Fibroblast of the conjunctiva (primary cell): ENCODE measurements around the gene AMZ2.
"Not testable (repeated sequence)": the region's sequence is repeated elsewhere in the genome, so short reads cannot be mapped to it uniquely, and the experiment has no call there.

Experiments
- DNase-seq: peaks from one replicate; pipeline ENCODE4 v3.0.0-alpha.2; 2010; ENCODE audit warnings: low read depth

Gene AMZ2

DNA sequence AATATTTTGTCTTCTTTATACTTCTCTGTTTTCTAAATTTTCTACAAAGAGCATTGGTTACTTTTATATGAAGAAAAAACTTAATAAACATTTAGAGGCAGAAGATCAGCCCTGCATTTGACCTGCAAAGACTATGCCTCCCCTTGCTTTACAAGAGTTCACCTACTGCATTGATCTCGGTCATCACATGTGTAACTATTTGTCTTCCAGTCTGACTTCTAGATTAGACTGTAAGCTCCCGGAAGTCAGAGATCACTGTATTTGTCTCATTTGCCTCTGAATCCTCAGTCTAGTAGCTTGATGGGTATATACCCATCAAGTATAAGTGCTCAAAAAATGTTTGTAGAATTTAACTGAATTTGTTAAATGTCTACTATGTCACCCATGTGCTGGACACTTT is 27.7 kb upstream of the AMZ2 start:
- DNase-seq = not testable (repeated sequence)

DNA sequence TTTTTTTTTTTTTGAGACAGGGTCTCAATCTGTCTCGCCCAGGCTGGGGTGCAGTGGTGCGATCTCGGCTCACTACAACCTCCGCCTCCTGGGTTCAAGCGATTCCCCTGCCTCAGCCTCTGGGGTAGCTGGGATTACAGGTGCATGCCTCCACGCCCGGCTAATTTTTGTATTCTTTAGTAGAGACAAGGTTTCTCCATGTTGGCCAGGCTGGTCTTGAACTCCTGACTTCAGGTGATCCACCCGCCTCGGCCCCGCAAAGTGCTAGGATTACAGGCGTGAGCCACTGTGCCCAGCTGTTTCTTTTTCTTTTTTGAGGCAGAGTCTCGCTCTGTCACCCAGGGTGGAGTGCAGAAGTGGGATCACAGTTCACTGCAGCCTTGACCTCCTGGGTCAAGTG is 27.1 kb upstream of the AMZ2 start:
- not testable (repeated sequence) for DNase-seq

DNA sequence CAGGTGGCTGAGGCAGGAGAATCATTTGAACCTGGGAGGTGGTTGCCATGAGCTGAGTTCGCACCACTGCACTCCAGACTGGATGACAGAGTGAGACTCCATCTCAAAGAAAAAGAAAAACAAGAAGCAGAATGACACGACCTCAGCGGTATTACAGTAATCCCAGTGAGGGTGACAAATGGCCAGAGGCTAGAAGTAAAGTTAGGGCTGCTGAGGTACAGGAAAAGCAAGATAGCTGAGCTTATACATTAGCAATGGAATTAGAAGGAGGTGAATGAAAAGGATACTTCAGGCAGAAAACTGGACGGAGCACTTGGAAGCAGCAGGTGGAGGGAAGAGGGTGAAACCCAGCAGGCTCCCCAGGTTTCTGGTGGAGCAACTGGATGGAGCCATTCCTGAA is 26.1 kb upstream of the AMZ2 start:
- no peak for DNase-seq

DNA sequence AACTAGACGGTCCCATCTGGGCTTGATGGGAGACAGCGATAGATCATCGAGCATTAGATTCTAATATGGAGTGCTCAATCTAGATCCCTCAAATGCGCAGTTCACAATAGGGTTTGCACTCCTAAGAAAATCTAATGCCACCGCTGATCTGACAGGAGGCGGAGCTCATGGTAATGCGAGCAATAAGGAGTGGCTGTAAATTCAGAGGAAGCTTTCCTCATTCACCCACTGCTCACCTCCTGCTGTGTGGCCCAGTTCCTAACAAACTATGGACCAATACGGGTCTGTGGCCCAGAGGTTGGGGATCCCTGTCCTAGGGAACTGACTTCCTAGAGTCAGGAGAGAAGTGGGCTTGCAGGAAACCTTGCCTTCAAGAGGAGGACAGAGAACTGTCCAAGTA is 25.2 kb upstream of the AMZ2 start:
- DNase-seq = no peak

DNA sequence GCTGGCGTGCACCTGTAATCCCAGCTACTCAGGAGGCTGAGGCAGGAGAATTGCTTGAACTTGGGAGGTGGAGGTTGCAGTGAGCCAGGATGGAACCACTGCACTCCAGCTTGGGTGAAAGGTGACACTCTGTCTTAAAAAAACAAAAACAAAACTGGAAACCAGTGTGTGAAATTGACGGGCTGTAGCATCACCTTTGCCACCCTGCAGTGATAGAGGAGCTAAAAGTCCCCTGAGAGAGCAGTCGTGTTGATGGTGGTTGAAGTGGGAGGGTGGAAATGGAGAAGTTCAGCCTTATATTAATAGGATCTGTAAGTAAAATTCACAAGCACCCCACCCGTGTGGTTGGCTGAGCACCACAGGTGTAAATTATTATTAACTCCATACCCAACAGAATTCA is 22.8 kb upstream of the AMZ2 start:
- DNase-seq = not testable (repeated sequence)

DNA sequence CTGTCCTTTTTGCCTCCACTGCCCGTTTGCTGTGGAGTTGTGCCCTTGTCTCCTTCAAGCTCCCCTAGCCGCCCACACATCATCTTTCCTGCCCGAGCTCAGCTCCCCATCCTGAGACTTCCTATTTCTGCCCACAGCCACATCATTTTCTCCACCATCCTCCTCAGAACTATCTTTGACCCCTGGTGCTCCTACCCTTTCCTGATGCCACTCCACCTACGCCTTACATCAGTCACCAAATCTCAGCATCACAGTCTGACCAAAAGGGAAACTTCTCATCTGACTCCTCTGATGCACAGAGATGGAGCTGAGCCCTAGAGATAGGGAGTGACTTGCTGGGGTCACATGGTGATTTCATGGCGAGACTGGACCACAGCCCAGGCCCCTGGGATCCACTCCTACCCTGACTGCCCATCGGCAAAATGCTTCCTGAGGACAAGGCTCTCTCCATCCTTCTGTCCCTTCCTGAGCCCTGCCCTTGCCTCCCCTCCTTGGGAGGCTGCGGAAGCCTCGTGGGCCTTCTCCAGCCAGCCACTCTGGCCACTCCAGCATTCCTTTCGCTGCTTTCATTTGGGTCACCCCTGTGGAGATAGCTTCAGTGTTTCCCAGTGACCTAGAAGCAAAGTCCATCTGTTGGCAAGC is 19.7 kb upstream of the AMZ2 start:
- not testable (repeated sequence) for DNase-seq

DNA sequence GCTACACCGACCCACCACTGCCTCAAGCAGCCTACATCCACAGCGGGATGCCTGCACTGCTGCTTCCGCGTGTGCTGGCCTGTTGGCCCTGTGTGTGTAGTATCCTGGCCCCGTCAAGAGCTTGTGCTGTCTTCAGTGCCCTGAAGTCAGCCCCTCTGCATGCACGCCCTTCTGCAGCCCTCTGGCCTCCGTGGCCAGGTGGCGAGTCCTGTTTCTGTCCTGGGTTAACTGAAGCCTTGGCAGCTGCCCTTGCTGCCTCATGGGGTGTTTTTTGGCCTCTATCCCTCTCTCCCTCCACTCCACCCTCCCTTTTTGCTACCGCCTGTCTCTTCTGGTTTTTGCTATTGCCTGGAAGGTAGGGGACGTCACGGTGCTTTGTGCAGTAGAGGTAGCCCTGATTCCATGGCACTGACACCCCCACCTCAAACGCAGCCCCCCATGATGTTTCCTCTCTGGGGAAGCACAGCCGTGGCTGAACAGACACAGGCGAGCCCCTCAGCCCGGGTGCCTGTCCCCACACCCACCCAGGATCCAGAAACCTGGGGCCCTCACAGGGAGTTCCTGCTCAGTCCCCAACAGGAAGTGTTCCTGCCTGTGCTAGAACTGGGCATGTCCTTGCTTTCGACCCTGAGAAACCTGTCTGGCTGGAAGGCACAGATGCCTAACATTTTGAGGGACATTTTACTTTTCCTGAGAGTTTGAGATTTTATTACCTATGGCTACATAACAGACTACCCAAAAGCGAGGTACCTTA is 18.8 kb upstream of the AMZ2 start:
- no peak for DNase-seq

DNA sequence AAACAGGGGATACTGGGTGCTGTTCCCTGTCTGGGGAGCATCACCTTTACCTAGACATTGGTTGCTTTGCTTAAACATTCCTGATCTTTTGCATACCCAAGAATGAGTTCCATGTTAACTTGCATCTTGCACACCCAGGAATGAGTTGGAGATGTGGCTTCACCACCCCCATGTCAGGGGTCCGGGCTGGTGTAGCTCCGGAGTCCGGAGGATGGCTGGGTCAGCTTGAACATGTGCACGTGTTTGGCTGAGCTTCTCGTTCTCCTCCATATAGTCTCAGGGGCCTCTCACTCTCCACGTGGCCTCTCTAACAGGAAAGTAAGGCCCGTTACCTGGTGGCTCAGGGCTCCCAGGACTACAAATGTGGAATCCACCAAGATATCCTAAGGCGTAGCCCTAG is 18.2 kb upstream of the AMZ2 start:
- no peak for DNase-seq

DNA sequence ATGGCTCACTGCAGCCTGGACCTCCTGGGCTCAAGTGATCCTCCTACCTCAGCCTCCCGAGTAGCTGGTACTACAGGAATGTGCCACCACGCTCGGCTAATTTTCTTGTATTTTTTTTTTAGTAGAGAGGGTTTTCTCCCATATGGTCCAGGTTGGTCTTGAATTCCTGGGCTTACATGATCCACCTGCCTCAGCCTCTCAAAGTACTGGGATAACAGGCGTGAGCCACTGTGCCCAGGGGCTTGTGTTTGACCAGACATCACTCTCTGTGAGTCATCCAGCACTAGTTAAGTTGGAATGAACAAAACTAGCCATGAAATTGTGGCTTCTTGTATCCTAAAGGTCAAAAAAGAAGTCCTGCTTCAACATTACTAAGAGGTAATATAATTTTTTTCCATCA is 16.7 kb upstream of the AMZ2 start:
- DNase-seq = not testable (repeated sequence)

DNA sequence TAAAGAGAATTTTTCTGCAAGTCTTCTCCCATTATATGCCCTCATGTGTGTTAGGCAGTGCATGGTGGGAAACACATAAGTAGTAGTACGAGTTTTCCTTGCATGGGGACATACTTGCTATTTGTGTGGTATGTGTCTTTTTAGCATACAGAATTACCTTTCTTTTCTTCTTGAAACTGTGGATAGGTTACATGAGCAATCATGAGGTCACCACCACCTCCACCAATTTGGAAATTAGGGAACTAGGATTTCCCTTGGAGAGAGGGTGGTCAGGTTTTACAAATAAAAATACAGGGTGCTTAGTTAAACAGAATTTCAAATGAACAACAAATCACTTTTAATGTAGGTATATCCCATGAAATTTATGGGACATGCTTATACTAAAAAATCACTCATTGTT is 16.3 kb upstream of the AMZ2 start:
- DNase-seq = no peak

DNA sequence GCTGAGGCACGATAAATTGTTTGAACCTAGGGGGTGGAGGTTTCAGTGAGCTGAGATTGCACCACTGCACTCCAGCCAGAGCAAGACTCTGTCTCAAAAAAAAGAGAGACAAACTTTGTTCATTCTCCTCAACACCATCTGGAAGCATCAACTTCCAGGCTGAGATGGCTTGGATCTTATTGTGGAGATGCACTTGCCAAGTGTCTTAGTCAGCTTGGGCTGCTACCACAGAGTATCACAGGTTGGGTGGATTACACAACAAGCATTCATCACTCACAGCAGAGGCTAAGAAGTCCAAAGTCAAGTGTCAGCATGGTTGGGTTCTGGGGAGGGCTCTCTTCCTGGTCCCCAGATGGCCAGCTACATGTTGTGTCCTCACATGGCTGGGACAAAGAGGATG is 15.1 kb upstream of the AMZ2 start:
- DNase-seq = peak; percentile 14

DNA sequence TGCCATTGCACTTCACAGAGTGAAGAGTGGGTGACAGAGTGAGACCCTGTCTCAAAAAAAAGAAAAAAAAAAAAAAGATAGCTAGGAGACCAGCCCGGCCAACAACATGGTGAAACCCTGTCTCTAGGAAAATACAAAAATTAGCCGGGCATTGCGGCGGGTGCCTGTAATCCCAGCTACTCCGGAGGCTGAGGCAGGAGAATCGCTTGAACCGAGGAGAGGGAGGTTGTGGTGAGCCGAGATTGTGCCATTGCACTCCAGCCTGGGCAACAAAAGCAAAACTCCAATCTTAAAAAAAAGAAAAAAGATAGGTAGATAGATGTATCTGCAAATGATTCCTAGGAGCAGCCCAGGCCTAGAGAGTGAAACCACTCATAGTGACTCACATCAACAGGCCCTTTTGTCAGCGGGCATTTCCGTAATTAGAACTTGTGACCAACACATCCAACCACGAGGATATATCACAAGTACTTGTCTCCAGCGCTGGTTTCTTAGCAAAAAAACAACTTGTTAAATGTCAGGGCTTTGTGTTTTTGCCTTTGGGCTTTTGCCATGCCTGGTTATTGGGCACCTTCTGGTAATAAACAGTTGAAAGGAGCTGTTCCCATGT is 13.0 kb upstream of the AMZ2 start:
- peak; percentile 4 for DNase-seq

DNA sequence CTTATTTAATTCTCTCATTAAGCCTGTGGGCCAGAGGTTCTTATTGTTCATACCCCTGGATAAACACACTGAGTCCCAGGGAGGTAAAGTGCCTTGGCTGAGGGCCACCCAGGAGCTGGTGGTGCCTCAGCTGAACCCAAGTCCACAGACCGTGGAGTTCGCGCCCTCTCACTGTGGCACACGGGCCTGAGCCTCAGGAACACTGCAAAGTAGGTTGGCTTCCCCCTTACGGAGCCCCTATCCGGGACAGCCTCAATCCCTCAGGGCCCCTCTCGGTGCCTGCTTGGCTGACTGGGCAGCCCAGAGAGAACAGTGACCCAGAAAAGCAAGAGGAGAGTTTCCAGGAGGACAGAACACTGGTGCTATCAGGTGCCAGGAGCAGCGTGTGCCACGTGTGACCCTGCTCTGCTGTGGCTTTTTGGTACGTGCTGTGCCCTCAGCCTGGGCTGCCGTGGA is 12.5 kb upstream of the AMZ2 start:
- not testable (repeated sequence) for DNase-seq

DNA sequence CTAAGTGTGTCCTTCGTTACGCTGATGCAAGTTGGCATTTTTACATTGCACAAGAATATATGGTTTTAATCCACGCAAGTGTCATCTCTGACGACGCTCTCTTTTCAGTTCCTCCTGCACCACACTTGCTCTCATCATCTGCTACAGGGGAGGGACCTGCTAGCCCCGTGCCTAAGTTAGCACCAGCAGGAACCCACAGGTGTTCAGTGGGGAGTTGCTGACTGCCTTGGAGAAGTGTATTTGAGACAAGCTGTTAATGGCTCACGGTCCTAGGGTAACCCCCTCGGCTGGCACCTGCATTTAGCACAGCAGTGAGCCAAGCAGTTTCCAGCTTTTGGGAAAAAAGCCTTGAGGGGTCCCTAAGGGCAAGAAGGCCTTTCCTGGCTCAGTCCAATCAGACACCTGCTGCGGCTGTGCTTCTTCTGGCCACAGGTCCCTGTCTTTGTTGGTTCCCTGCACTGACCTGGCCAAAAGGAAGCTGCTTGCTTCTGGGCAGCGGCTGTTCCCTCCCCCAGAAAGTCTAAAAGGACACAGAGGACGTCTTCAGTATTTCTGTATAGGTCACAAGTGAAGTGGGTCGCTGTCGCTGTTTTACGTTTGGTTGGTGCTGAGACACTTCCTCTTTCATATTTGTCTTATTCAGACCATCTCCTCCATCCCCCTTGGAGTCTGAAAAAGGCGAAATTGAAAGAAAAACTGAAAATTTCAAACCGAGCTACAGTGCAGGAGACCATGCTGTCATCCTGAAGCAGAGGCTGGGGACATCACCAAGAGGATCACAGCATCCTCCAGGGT is 10.3 kb upstream of the AMZ2 start:
- DNase-seq = not testable (repeated sequence)

DNA sequence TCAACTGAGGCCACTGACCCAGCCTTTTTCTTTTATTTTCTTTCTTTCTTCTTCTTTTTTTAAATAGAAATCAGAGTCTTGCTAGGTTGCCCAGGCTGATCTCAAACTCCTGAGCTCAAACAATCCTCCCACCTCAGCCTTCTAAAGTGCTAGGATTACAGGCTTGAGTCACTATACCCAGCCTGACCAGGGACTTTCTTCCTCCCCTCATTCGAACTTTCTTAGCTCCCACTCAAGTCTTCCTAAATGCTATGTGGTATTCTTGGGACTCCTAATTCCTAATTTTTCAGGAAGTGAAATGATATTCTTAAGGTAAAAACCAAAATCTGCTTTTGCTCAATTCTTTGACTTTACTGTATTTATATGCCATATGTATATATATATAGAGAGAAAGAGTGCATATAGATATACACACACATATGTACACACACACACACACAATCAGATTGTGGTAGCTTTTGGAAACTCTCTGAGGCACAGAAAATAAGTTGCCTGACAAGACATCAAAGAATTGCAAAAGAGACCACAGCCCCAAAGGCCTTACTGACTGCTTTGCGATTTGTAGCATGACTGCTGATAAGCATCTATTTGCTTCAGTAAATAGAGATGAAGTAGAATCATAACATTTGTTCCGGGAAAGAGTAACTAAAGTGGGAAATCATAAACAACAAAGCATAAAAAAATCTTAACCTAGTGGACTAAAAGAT is 9.5 kb upstream of the AMZ2 start:
- DNase-seq = no peak

DNA sequence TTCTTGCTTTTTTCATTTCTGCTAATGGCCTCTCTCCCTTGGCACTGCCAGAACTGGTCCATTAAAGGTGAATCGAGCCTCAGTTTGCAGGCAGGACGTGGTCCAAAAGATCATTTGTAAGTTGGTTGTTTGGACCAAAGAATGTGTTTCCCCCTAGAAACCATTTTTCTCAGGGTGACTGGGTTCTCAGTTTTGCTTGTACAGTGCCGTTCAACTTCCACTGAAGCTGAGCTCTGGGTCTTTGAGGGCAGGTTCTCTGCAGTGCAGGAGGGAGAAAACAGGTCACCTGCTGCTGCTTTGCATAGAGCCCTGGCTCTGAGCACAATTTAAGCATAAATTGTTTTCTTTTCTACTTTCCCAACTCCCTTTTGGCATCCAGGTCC is 9.0 kb upstream of the AMZ2 start:
- DNase-seq = no peak

DNA sequence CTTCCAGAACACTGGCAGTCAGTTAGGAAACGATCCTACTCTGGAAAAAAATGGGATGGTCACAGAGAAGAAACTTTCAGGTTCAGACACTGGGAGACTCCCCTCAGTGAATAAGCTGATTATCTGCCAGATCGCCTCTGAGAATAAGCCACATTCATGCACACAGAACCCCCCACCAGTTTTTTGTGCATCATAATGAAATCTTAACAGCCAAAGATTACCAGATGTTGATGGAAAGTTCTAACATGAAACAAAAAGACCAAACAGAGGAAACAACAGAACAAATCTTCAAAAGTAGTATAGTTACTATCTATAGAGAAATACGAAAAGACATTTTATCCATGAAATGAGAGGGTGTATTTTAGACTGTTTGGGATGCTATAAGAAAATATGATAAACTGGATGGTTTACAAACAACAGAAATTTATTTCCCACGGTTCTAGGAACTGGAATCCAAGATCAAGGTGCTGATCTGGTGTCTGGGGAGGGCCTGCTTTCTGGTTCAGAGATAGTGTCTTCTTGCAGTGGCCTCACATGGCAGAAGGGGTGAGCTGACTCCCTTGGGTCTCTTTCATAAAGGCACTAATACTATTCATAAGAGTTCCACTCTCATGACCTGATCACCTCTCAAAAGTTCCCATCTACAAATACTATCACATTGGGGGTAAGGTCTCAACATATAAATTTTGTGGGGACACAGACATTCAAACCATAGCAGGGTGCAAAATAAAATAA is 8.0 kb upstream of the AMZ2 start:
- no peak for DNase-seq

DNA sequence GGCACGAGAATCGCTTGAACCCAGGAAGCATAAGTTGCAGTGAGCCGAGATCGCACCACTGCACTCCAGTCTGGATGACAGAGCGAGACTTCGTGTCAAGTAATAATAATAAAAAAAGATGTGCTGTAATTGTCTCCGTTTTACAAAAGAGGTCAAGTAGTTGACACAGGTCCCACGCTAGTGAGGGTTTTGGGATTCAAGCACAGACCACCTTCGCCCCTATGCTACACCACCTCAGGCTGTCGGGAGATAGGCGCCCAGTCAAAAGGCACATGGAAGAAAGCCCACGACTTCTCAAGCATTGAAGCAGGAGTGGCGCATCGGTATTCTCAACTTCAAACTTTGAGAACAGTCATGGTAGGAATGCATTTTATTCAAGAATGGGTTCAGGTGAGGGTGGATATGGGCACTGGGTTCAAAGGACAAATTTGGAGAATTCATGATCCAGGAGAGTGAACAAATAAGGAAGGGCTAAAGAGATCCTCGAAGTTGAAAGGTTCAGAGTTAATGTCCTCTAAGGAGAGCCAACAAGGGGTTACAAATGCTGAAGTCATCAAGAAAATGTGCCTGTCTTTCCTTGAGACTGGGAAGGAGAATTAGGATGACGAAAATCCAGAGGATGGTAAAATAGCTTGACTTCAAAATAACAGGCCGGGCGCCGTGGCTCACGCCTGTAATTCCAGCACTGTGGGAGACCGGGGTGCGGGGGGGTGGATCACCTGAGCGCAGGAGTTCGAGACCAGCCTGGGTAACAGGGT is 1.4 kb upstream of the AMZ2 start:
- no peak for DNase-seq

DNA sequence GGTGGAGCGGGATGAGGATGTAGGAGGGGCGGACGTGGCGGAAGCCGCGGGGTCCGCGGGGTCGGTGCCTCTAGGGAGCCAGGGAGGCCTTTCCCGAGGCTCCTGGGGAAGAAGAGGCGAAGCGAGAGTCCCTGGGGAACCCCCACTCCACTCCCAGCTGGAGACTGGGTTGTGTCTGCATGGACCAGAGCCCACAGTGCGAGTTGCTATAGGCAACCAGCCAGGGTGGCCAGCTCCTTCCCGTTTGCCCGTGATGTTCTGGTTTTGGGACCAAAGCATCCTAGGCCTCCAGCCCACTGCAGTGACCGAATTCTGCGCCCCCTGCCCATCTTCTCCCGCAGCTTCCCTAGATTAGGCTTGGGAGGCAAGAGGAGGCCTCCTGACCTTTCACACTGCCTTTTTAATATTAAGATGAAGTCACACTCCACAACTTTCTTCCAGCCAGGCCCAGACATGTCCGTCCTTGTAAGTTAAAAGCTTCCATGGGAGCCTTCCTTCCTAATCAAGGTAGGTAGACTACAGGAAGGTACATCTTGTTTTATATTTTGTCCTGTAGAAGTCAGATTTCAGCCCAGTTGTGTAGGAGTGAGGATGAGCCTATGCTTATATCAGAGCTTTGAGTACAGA is 469 bp downstream of the AMZ2 start:
- peak; percentile 64 for DNase-seq

DNA sequence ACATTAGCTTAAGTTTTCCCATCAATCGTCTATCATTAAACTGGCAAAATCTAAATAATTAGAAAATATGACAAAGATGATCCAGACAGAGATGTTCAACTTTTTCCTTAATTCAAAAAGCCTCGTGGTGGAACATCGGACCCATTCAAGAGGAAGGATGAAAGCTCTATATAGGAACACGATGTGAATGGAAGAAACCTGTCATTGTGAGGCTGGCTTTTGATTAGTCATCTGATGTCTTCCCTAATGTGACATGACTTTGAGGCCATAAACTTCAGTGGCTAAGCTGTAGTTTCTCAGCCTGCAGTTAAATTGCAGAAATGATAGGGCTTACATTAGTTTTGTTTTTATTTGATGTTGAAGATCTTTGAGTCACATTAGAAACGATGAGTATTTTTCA is 1.0 kb downstream of the AMZ2 start:
- DNase-seq = no peak
